RCC 7860 (cell line): ENCODE data around the gene NKAIN2.
"Not testable (repeated sequence)": the region's sequence is repeated elsewhere in the genome, so short reads cannot be mapped to it uniquely, and the experiment has no call there.

Experiments used
- DNase-seq: peaks from one replicate; pipeline ENCODE4 v3.0.0-alpha.2; 2015; ENCODE audit warnings: low spot score
- FAIRE-seq: peaks from 2 replicates; lab custom pipeline; 2012; peaks lifted over from hg19 to GRCh38; lab: Jason Lieb, UNC

Gene NKAIN2

GRCh38 chr6:124539096-124539495 lies 735.4 kb downstream of the NKAIN2 start:
- DNase-seq (no peak), FAIRE-seq (no peak)

- DNase-seq (no peak), FAIRE-seq (no peak)
Measured at GRCh38 chr6:124541573-124541972, 737.9 kb downstream of the NKAIN2 start.

- FAIRE-seq: no peak
Measured at GRCh38 chr6:124546601-124547000, 742.9 kb downstream of the NKAIN2 start.

GRCh38 chr6:124551711-124552233 lies 748.1 kb downstream of the NKAIN2 start:
- DNase-seq (no peak), FAIRE-seq (no peak)

More at GRCh38 chr6:124546601-124547000, 742.9 kb downstream of the NKAIN2 start:
- DNase-seq: no peak

- no peak for DNase-seq
- no peak for FAIRE-seq
Measured at GRCh38 chr6:124557873-124558272, 754.2 kb downstream of the NKAIN2 start.

GRCh38 chr6:124560078-124560477 lies 756.4 kb downstream of the NKAIN2 start:
- FAIRE-seq, DNase-seq: not testable (repeated sequence)

GRCh38 chr6:124560873-124561567 lies 757.4 kb downstream of the NKAIN2 start:
- DNase-seq (no peak), FAIRE-seq (no peak)

- FAIRE-seq (no peak), DNase-seq (no peak)
Measured at GRCh38 chr6:124561635-124562130, 758.0 kb downstream of the NKAIN2 start.

GRCh38 chr6:124564125-124564524 lies 760.5 kb downstream of the NKAIN2 start:
- not testable (repeated sequence) for DNase-seq, FAIRE-seq

- FAIRE-seq (no peak), DNase-seq (no peak)
Measured at GRCh38 chr6:124567401-124567800, 763.7 kb downstream of the NKAIN2 start.

GRCh38 chr6:124573953-124574352 lies 770.3 kb downstream of the NKAIN2 start:
- FAIRE-seq (no peak), DNase-seq (no peak)

GRCh38 chr6:124577734-124578281 lies 774.1 kb downstream of the NKAIN2 start:
- FAIRE-seq: no peak
- DNase-seq: no peak

GRCh38 chr6:124590001-124590400 lies 786.3 kb downstream of the NKAIN2 start:
- FAIRE-seq (no peak), DNase-seq (no peak)

- DNase-seq (no peak), FAIRE-seq (no peak)
Measured at GRCh38 chr6:124599656-124600055, 796.0 kb downstream of the NKAIN2 start.

- no peak for DNase-seq
- FAIRE-seq: no peak
Measured at GRCh38 chr6:124604719-124605118, 801.1 kb downstream of the NKAIN2 start.

GRCh38 chr6:124607119-124607627 lies 803.5 kb downstream of the NKAIN2 start:
- no peak for DNase-seq
- FAIRE-seq: no peak

- no peak for FAIRE-seq
Measured at GRCh38 chr6:124613031-124613430, 809.4 kb downstream of the NKAIN2 start.

GRCh38 chr6:124622351-124622750 lies 818.7 kb downstream of the NKAIN2 start:
- FAIRE-seq (no peak), DNase-seq (no peak)

More at GRCh38 chr6:124613031-124613430, 809.4 kb downstream of the NKAIN2 start:
- no peak for DNase-seq

- FAIRE-seq: no peak
Measured at GRCh38 chr6:124633655-124634054, 830.0 kb downstream of the NKAIN2 start.

GRCh38 chr6:124640432-124640831 lies 836.8 kb downstream of the NKAIN2 start:
- FAIRE-seq: no peak
- no peak for DNase-seq

More at GRCh38 chr6:124633655-124634054, 830.0 kb downstream of the NKAIN2 start:
- DNase-seq: no peak

GRCh38 chr6:124655866-124656265 lies 852.2 kb downstream of the NKAIN2 start:
- no peak for DNase-seq
- no peak for FAIRE-seq

GRCh38 chr6:124658053-124658452 lies 854.4 kb downstream of the NKAIN2 start:
- FAIRE-seq: no peak

More at GRCh38 chr6:124658053-124658452, 854.4 kb downstream of the NKAIN2 start:
- DNase-seq: no peak
